ENCODE measurements around the gene ZSWIM6. TPM values are rescaled to one million over a fixed set of nuclear protein-coding genes. Genes with fewer than 3 reads are reported as not detected.

ZSWIM6 gene
- total RNA-seq, 1 donor from 2014 or later = 9.9 TPM

DNA sequence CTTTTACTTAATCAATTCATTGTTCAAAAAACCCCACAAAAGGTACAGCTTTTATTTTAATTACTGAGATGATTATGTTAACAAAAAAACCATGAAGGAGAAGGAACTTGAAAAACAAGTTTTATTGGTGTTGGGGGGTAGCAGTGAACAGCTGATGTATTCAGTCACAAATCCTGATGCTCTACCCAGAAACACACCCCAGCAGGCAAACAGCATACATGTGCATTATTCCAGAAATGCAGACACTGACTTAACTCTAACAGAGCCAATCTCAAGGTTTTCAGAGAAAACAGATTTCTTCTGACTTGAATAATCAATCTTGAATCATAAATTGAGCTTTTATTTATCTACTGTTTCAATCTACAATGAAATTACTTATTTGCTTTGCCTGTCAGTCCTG, 175.2 kb downstream of the ZSWIM6 start:
- Histone ChIP-seq H3K4me1 (ENCODE audit: control insufficient read depth in 3 of 3, insufficient read depth in 3 of 3, low read length in 3 of 3) (no peaks in the 10 kb centered on the region), H3K4me3 (ENCODE audit: low read length in 3 of 3) (no peak overlapping the region), H3K27me3 (ENCODE audit: control insufficient read depth in 3 of 3, insufficient read depth in 3 of 3, low read length in 3 of 3) (no peaks in the 10 kb centered on the region), H3K9ac (ENCODE audit: low read depth in 1 of 3, low read length in 3 of 3) (no peak overlapping the region), H3K9me3 (ENCODE audit: control insufficient read depth in 3 of 3, low read length in 3 of 3) (no peaks in the 10 kb centered on the region), H3K36me3 (ENCODE audit: control insufficient read depth in 3 of 3, insufficient read depth in 3 of 3, low read length in 3 of 3) (no peaks in the 10 kb centered on the region), H3K27ac (ENCODE audit: low read depth, low read length) (no peak overlapping the region)

DNA sequence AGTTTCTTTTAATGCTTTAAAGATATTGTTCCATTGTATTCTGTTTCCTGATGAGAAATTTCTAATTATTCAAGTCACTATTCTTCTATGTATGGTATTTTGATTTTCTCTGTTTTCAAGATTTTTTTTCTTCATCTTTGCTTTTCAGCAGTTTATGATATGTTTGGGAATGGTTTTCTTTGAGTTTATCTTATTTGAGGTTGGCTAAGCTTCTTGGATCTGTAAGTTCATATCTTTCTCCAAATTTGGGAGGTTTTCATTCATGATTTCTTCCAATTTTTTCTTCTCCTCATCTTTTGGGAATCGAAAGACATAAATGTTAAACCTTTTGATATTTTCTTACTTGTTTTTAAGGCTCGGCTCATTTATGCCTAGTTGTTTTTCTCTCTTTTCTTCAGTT, 184.9 kb downstream of the ZSWIM6 start:
- no peak overlapping the region for H3K27ac ChIP-seq (ENCODE audit: low read depth, low read length)
- H3K36me3 ChIP-seq (ENCODE audit: control insufficient read depth in 3 of 3, insufficient read depth in 3 of 3, low read length in 3 of 3) = no peaks in the 10 kb centered on the region
- no peaks in the 10 kb centered on the region for H3K9me3 ChIP-seq (ENCODE audit: control insufficient read depth in 3 of 3, low read length in 3 of 3)
- H3K4me1 ChIP-seq (ENCODE audit: control insufficient read depth in 3 of 3, insufficient read depth in 3 of 3, low read length in 3 of 3) = no peaks in the 10 kb centered on the region
- no peak overlapping the region for H3K4me3 ChIP-seq (ENCODE audit: low read length in 3 of 3)
- H3K27me3 ChIP-seq (ENCODE audit: control insufficient read depth in 3 of 3, insufficient read depth in 3 of 3, low read length in 3 of 3) = no peaks in the 10 kb centered on the region
- H3K9ac ChIP-seq (ENCODE audit: low read depth in 1 of 3, low read length in 3 of 3) = no peak overlapping the region

DNA sequence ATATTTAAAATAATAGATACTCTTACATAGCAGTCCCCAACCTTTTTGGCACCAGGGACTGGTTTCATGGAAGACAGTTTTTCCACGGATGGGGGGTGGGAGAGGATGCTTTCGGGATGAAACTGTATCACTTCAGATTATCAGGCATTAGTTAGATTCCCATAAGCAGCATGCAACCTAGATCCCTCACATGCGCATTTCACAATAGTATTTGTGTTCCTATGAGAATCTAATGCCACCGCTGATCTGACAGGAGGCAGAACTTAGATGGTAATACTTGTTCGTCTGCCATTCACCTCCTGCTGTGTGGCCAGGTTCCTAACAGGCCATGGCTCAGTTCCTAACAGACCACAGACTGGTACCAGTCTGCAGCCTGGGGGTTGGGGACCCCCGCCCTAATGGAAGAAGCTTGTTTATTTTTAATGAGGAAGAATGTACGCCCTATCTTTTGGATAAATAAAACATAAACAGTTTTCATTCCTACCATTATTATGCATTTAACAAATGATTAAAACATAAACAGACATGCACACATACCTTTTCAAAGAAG, 187.7 kb downstream of the ZSWIM6 start:
- no peaks in the 10 kb centered on the region for H3K9me3 ChIP-seq (ENCODE audit: control insufficient read depth in 3 of 3, low read length in 3 of 3)
- no peaks in the 10 kb centered on the region for H3K4me1 ChIP-seq (ENCODE audit: control insufficient read depth in 3 of 3, insufficient read depth in 3 of 3, low read length in 3 of 3)
- H3K27ac ChIP-seq (ENCODE audit: low read depth, low read length) = no peak overlapping the region
- no peak overlapping the region for H3K4me3 ChIP-seq (ENCODE audit: low read length in 3 of 3)
- no peak overlapping the region for H3K9ac ChIP-seq (ENCODE audit: low read depth in 1 of 3, low read length in 3 of 3)
- no peaks in the 10 kb centered on the region for H3K36me3 ChIP-seq (ENCODE audit: control insufficient read depth in 3 of 3, insufficient read depth in 3 of 3, low read length in 3 of 3)
- H3K27me3 ChIP-seq (ENCODE audit: control insufficient read depth in 3 of 3, insufficient read depth in 3 of 3, low read length in 3 of 3) = no peaks in the 10 kb centered on the region

DNA sequence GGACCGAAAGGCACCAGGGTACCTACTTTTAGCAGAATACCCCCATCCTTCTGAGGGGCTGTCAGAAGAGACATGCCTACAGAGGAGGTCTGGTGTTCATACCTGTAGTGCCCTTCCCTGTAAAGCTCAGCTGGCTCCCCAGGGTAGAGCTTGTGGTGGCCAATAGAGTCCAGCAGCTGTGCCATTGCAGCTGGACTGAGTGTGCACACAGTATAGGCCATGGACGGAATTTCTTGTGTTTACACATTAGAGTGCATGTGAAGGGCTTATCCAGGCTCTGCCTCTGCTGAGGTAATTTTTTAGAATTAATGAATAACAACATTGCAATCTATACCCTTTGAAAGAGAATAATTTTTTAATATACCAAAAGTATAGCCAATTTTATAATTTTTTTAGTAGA, 191.0 kb downstream of the ZSWIM6 start:
- no peaks in the 10 kb centered on the region for H3K4me1 ChIP-seq (ENCODE audit: control insufficient read depth in 3 of 3, insufficient read depth in 3 of 3, low read length in 3 of 3)
- H3K9ac ChIP-seq (ENCODE audit: low read depth in 1 of 3, low read length in 3 of 3) = no peak overlapping the region
- peaks cover 0 to 10% (median 2%) of the 10 kb centered on the region in 3 donors for H3K36me3 ChIP-seq (ENCODE audit: control insufficient read depth in 3 of 3, insufficient read depth in 3 of 3, low read length in 3 of 3)
- no peaks in the 10 kb centered on the region for H3K9me3 ChIP-seq (ENCODE audit: control insufficient read depth in 3 of 3, low read length in 3 of 3)
- no peak overlapping the region for H3K27ac ChIP-seq (ENCODE audit: low read depth, low read length)
- H3K4me3 ChIP-seq (ENCODE audit: low read length in 3 of 3) = no peak overlapping the region
- H3K27me3 ChIP-seq (ENCODE audit: control insufficient read depth in 3 of 3, insufficient read depth in 3 of 3, low read length in 3 of 3) = no peaks in the 10 kb centered on the region

DNA sequence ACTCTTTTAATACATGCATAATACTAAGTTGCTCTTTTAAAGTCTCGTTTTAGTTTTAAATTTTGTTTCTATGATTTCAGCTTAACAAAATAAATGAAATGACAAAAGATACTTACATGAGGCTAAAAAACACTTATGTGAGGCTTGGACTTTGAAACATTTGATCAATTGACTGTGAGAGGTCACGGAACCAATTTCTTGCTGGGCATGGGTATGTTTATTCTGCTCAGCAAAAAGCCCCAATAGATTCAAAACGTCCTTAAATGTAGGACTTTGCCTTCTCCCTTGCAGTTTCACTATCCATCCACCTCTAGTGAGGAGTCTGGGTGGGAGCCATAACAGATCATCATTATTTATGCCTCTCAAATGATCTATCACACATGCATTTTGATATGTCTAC, 191.9 kb downstream of the ZSWIM6 start:
- Histone ChIP-seq H3K27ac (ENCODE audit: low read depth, low read length) (no peak overlapping the region), H3K4me3 (ENCODE audit: low read length in 3 of 3) (no peak overlapping the region), H3K27me3 (ENCODE audit: control insufficient read depth in 3 of 3, insufficient read depth in 3 of 3, low read length in 3 of 3) (no peaks in the 10 kb centered on the region), H3K9me3 (ENCODE audit: control insufficient read depth in 3 of 3, low read length in 3 of 3) (no peaks in the 10 kb centered on the region), H3K9ac (ENCODE audit: low read depth in 1 of 3, low read length in 3 of 3) (no peak overlapping the region), H3K36me3 (ENCODE audit: control insufficient read depth in 3 of 3, insufficient read depth in 3 of 3, low read length in 3 of 3) (peaks cover 0 to 10% (median 2%) of the 10 kb centered on the region in 3 donors), H3K4me1 (ENCODE audit: control insufficient read depth in 3 of 3, insufficient read depth in 3 of 3, low read length in 3 of 3) (no peaks in the 10 kb centered on the region)

DNA sequence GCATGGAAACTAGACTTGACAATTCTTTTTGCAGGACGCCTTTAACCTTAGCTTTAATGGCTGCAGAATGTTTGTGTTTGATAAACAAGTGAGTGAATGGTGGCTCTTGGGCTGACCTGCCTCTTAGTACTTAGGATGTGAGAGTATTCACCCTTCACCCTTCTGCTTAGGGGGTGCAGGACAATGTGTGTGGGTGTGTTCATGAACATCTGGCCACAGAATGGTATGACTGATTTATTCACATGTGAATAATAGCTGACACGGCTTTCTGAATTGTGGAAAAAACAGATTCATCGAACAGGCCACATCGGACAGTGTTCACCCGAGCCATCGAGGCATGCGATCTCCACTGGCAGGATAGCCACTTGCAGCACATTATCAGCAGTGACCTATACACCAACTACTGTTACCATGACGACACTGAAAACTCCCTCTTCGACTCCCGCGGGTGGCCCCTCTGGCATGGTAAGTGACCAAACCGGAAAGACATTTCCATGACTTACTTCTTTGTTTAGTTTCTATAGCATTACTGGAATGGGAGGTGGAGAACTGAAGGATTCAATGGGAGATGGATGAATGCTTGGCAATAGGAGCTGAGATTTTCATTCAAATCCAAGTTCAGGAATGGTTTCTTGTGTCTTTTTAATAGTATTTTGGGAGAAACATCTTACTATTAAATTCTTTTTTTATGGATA, 193.6 kb downstream of the ZSWIM6 start:
- no peak overlapping the region for H3K27ac ChIP-seq (ENCODE audit: low read depth, low read length)
- H3K27me3 ChIP-seq (ENCODE audit: control insufficient read depth in 3 of 3, insufficient read depth in 3 of 3, low read length in 3 of 3) = no peaks in the 10 kb centered on the region
- H3K4me1 ChIP-seq (ENCODE audit: control insufficient read depth in 3 of 3, insufficient read depth in 3 of 3, low read length in 3 of 3) = no peaks in the 10 kb centered on the region
- no peak overlapping the region for H3K4me3 ChIP-seq (ENCODE audit: low read length in 3 of 3)
- H3K9ac ChIP-seq (ENCODE audit: low read depth in 1 of 3, low read length in 3 of 3) = no peak overlapping the region
- peaks cover 0 to 10% (median 2%) of the 10 kb centered on the region in 3 donors for H3K36me3 ChIP-seq (ENCODE audit: control insufficient read depth in 3 of 3, insufficient read depth in 3 of 3, low read length in 3 of 3)
- H3K9me3 ChIP-seq (ENCODE audit: control insufficient read depth in 3 of 3, low read length in 3 of 3) = no peaks in the 10 kb centered on the region

DNA sequence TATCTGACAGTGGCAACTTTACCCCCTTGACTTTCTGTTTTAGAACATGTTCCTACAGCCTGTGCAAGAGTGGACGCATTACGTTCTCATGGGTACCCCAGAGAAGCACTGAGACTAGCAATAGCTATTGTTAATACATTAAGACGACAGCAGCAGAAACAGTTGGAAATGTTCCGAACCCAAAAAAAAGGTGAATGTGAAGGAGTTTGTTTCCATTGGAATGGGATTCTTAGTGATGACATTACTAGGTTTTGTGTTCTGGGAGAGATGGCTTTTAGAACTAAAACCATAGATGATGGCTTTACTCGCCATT, 194.1 kb downstream of the ZSWIM6 start:
- no peaks in the 10 kb centered on the region for H3K4me1 ChIP-seq (ENCODE audit: control insufficient read depth in 3 of 3, insufficient read depth in 3 of 3, low read length in 3 of 3)
- no peak overlapping the region for H3K4me3 ChIP-seq (ENCODE audit: low read length in 3 of 3)
- peaks cover 0 to 10% (median 2%) of the 10 kb centered on the region in 3 donors for H3K36me3 ChIP-seq (ENCODE audit: control insufficient read depth in 3 of 3, insufficient read depth in 3 of 3, low read length in 3 of 3)
- no peaks in the 10 kb centered on the region for H3K9me3 ChIP-seq (ENCODE audit: control insufficient read depth in 3 of 3, low read length in 3 of 3)
- H3K27me3 ChIP-seq (ENCODE audit: control insufficient read depth in 3 of 3, insufficient read depth in 3 of 3, low read length in 3 of 3) = no peaks in the 10 kb centered on the region
- H3K27ac ChIP-seq (ENCODE audit: low read depth, low read length) = no peak overlapping the region
- no peak overlapping the region for H3K9ac ChIP-seq (ENCODE audit: low read depth in 1 of 3, low read length in 3 of 3)

DNA sequence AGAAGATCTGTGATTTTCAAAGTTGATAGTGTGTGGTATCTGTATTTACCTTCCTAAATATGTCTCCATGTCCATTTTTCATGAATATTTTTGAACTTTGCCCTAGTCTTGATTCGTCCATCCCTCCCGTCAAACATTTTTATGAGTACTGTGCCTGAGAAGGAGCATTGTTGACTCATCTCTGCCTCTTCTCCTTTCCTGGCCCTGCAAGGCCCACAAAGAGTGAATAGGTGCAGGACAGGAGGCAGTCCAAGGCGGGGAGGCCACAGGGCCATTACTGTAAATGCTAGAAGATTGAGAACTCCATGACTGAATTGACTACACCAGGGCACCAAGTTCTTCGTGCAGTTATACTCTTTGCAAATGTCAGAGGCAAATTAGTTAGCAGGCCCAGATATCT, 200.9 kb downstream of the ZSWIM6 start:
- Histone ChIP-seq H3K4me1 (ENCODE audit: control insufficient read depth in 3 of 3, insufficient read depth in 3 of 3, low read length in 3 of 3) (no peaks in the 10 kb centered on the region), H3K36me3 (ENCODE audit: control insufficient read depth in 3 of 3, insufficient read depth in 3 of 3, low read length in 3 of 3) (peaks cover 0 to 10% (median 5%) of the 10 kb centered on the region in 3 donors), H3K4me3 (ENCODE audit: low read length in 3 of 3) (no peak overlapping the region), H3K9me3 (ENCODE audit: control insufficient read depth in 3 of 3, low read length in 3 of 3) (no peaks in the 10 kb centered on the region), H3K27me3 (ENCODE audit: control insufficient read depth in 3 of 3, insufficient read depth in 3 of 3, low read length in 3 of 3) (no peaks in the 10 kb centered on the region), H3K9ac (ENCODE audit: low read depth in 1 of 3, low read length in 3 of 3) (no peak overlapping the region), H3K27ac (ENCODE audit: low read depth, low read length) (no peak overlapping the region)

DNA sequence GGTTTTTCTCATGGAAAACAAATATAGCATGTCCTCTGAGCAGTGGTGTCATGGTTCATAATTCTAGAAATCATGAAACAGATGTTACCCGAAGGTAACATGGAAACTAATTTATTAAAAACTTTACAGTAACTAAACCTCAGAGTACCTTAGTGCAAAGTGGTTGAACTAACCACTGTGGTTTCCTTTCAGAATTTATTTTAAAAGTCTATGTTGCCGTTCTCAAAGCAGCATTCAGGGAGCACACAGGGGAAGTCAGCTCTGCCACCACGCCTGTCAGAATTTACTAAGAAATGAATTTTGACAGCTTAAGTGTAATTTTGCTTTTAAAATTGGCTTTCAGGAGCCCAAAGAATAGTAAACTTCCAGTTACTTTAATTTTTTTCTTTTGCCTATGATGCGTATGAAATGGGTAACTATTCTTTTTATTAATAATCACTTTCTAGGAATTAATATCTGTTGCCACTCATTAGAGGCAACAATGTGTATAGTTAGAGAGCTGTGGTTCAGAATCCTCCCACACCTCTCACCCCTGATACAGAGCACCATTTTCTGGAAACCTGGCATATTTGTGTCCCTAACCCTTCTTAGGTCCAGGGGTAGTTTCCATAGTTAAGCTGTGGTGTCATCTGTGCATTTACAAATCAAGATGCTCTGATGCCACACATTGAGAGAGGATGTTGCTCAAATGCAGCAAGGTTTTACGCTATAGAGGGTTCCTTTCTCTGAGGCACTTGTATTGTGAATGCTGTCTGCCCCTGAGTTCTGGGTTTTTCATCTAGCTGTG, 202.6 kb downstream of the ZSWIM6 start:
- Histone ChIP-seq H3K27me3 (ENCODE audit: control insufficient read depth in 3 of 3, insufficient read depth in 3 of 3, low read length in 3 of 3) (no peaks in the 10 kb centered on the region), H3K36me3 (ENCODE audit: control insufficient read depth in 3 of 3, insufficient read depth in 3 of 3, low read length in 3 of 3) (peaks cover 4 to 16% (median 10%) of the 10 kb centered on the region in 3 donors), H3K4me1 (ENCODE audit: control insufficient read depth in 3 of 3, insufficient read depth in 3 of 3, low read length in 3 of 3) (no peaks in the 10 kb centered on the region), H3K9me3 (ENCODE audit: control insufficient read depth in 3 of 3, low read length in 3 of 3) (no peaks in the 10 kb centered on the region), H3K27ac (ENCODE audit: low read depth, low read length) (no peak overlapping the region), H3K4me3 (ENCODE audit: low read length in 3 of 3) (no peak overlapping the region), H3K9ac (ENCODE audit: low read depth in 1 of 3, low read length in 3 of 3) (no peak overlapping the region)

DNA sequence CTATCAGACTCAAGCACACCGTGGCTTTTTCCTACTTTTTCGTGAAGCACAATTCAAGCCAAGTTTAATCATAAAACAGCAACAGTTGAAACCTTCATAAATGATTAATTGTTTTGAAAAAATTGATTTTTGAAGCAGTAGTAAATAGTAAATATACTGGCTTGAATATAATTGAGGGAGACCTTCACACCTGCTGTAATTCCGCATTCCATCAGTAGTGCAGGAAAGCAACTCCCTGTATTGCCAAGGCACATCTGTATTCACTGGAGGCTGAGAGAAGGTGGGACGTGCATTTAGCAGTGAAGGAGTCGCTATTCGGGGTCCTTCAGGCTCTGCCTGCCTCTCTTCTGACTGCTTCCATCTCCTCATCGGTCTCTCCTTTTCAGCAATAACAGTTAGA, 203.8 kb downstream of the ZSWIM6 start:
- H3K27ac ChIP-seq (ENCODE audit: low read depth, low read length) = no peak overlapping the region
- H3K9me3 ChIP-seq (ENCODE audit: control insufficient read depth in 3 of 3, low read length in 3 of 3) = no peaks in the 10 kb centered on the region
- no peaks in the 10 kb centered on the region for H3K4me1 ChIP-seq (ENCODE audit: control insufficient read depth in 3 of 3, insufficient read depth in 3 of 3, low read length in 3 of 3)
- H3K9ac ChIP-seq (ENCODE audit: low read depth in 1 of 3, low read length in 3 of 3) = no peak overlapping the region
- no peak overlapping the region for H3K4me3 ChIP-seq (ENCODE audit: low read length in 3 of 3)
- no peaks in the 10 kb centered on the region for H3K27me3 ChIP-seq (ENCODE audit: control insufficient read depth in 3 of 3, insufficient read depth in 3 of 3, low read length in 3 of 3)
- H3K36me3 ChIP-seq (ENCODE audit: control insufficient read depth in 3 of 3, insufficient read depth in 3 of 3, low read length in 3 of 3) = peaks cover 4 to 16% (median 13%) of the 10 kb centered on the region in 3 donors
